K562 (cell line): ENCODE results near the gene IRAK4. TPM values are rescaled to one million over a fixed set of nuclear protein-coding genes. Genes with fewer than 3 reads are reported as not detected.

ENCODE experiments used
- ARID4B ChIP-seq: sonication (generic); formaldehyde crosslinking; IDR thresholded peaks from 2 replicates; pipeline ENCODE4 v1.8.0; 2022; ENCODE audit warnings: mild to moderate bottlenecking, missing genetic modification reagents
- ATF6 ChIP-seq: sonication (generic); formaldehyde crosslinking; IDR thresholded peaks from 2 replicates; pipeline ENCODE4 v1.4.0; 2020; ENCODE audit warnings: mild to moderate bottlenecking, missing genetic modification reagents
- EHMT2 ChIP-seq: fragments of 450-650 bp; IDR thresholded peaks from 2 replicates; pipeline ENCODE4 v1.6.1; 2018; ENCODE audit warnings: antibody characterized with exemption
- ETS2 ChIP-seq: IDR thresholded peaks from 2 replicates; pipeline ENCODE4 v1.6.1; 2016; ENCODE audit warnings: borderline replicate concordance, missing genetic modification characterization, mild to moderate bottlenecking, moderate library complexity, missing compliant biosample characterization; ENCODE audit not compliant: poor library complexity, severe bottlenecking
- HES1 ChIP-seq: fragments of 450-650 bp; IDR thresholded peaks from 2 replicates; pipeline ENCODE4 v1.6.1; 2016; ENCODE audit warnings: low read depth, mild to moderate bottlenecking, moderate library complexity
- JUN ChIP-seq, 2 experiments: sonication (generic) in 1 of 2; formaldehyde crosslinking in 1 of 2; IDR thresholded peaks; 2 replicates each; pipeline versions ENCODE4 v1.6.1 to v1.8.0; 2012 to 2022; ENCODE audit warnings: borderline replicate concordance in 2 of 2, mild to moderate bottlenecking in 2 of 2, improper control_type of control experiment in 1 of 2, low read depth in 1 of 2, low read length in 1 of 2, missing genetic modification reagents in 1 of 2
- KDM2B ChIP-seq: fragments of 250-450 bp; sonication (Bioruptor Pico); IDR thresholded peaks from 2 replicates; pipeline ENCODE4 v1.8.0; 2021; ENCODE audit warnings: mild to moderate bottlenecking, moderate library complexity
- NR2F6 ChIP-seq: fragments of 450-650 bp; formaldehyde crosslinking; IDR thresholded peaks from 2 replicates; pipeline ENCODE4 v1.4.0; 2020; ENCODE audit warnings: mild to moderate bottlenecking
- RBM14 ChIP-seq: fragments of 200-400 bp; formaldehyde crosslinking; IDR thresholded peaks from 2 replicates; pipeline ENCODE4 v1.6.1; 2018; ENCODE audit warnings: low read depth, mild to moderate bottlenecking, low read length, moderate library complexity, borderline replicate concordance; ENCODE audit not compliant: insufficient read depth
- RNF219 ChIP-seq: fragments of 250-450 bp; sonication (Bioruptor Pico); IDR thresholded peaks from 2 replicates; pipeline ENCODE4 v1.5.0; 2022; ENCODE audit warnings: mild to moderate bottlenecking
- TARDBP ChIP-seq: fragments of 450-650 bp; IDR thresholded peaks from 2 replicates; pipeline ENCODE4 v1.6.1; 2016
- ZBTB33 ChIP-seq: sonication (generic); formaldehyde crosslinking; IDR thresholded peaks from 2 replicates; pipeline ENCODE4 v1.8.1; 2023; ENCODE audit warnings: mild to moderate bottlenecking, missing genetic modification reagents
- ZNF143 ChIP-seq: sonication (generic); formaldehyde crosslinking; IDR thresholded peaks from 2 replicates; pipeline ENCODE4 v1.9.0; 2022; ENCODE audit warnings: mild to moderate bottlenecking, missing genetic modification reagents
- ZNF785 ChIP-seq: fragments of 250-450 bp; sonication (Bioruptor Pico); IDR thresholded peaks from 2 replicates; pipeline ENCODE4 v1.4.0; 2020; ENCODE audit warnings: mild to moderate bottlenecking
- polyA plus RNA-seq, 8 experiments: library from polyadenylated mRNA; depleted of rRNA in 4 of 8; stranded (reverse) in 5 of 8; unstranded in 3 of 8; fragments of >200 nt; fragmentation: Nextera tagmentation in 2 of 8; fragmentation: Illumina TruSeq in 1 of 8; extraction: Ambion mirVana in 2 of 8; extraction: Trizol in 1 of 8; gene quantifications; 2 replicates each; pipeline versions ENCODE4 v1.2.1 to v1.2.3, GENCODE V29; 2011 to 2014; ENCODE audit warnings: inconsistent platforms in 1 of 8, missing spikeins in 1 of 8
- total RNA-seq, 7 experiments: library from RNA; depleted of rRNA in 6 of 7; stranded (reverse); fragments of >200 nt in 6 of 7; fragmentation: Illumina TruSeq in 2 of 7; extraction: Trizol in 2 of 7; gene quantifications; 2 replicates each; pipeline versions ENCODE4 v1.2.1 to v1.2.3, GENCODE V29; 2011 to 2021; ENCODE audit warnings: low replicate concordance in 1 of 7

The IRAK4 gene
- total and polyA plus RNA-seq, 9 of the 15 experiments (the other 6 are each of a cell fraction or from before 2014, with no cell fraction given) = 10.8 to 34.5 (median 16.0) TPM

- TF ChIP-seq ETS2 (tag) = no peak
- 0 out of 2 replicates have a peak, but pooled peaks have one; percentile 21 for TF ChIP-seq ZBTB33 (CRISPR knock-in tag)
- no peak for TF ChIP-seq KDM2B (CRISPR knock-in tag)
- no peak for TF ChIP-seq RNF219 (CRISPR knock-in tag)
- no peak for TF ChIP-seq NR2F6 (CRISPR knock-in tag)
- no peak for TF ChIP-seq RBM14
- 0 out of 2 replicates have a peak, but pooled peaks have one; percentile 8 for TF ChIP-seq EHMT2
- TF ChIP-seq HES1 = no peak
- 0 out of 2 replicates have a peak, but pooled peaks have one; percentile 44 for TF ChIP-seq ATF6 (CRISPR knock-in tag)
- TF ChIP-seq ZNF785 (CRISPR knock-in tag) = no peak
- no peak for TF ChIP-seq ZNF143 (CRISPR knock-in tag)
- no peak for TF ChIP-seq JUN (IDR thresholded peaks at IDR 0.05; ENCODE audit: borderline replicate concordance, low read depth, low read length)
- 0 out of 2 replicates have a peak, but pooled peaks have one; percentile 19 for TF ChIP-seq JUN (CRISPR knock-in tag; IDR thresholded peaks at IDR 0.05; ENCODE audit: borderline replicate concordance)
- peak; percentile 74 for TF ChIP-seq ARID4B
- TF ChIP-seq TARDBP = no peak
Measured at GRCh38 chr12:43805860-43806736, 47.3 kb downstream of the IRAK4 start, which contains the start of gene TWF1 (continued).
